ENCODE results near the gene SLIT1. TPM values are rescaled to one million over a fixed set of nuclear protein-coding genes. Genes with fewer than 3 reads are reported as not detected.

The SLIT1 gene
- total RNA-seq, 1 experiment from 2014 or later, result not detected

DNA sequence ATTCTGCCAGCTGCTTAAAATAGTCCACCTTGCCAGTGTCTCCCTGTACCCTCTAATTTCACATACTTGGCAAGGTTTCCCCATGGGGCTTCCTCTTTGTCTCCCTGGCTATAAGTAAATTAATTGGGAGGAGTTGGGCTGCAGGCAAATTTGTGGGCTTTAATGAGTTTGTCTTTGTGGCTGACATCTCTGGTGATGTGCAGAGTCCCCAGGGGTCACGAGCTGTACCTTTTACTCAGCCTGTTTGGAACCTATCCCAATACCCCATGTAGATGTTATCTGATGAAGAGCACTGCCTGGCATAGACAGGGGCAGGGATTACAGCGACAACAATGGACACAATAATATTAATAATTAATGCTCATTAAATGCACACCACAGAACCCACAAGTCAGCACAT is 132.5 kb downstream of the SLIT1 start:
- TF ChIP-seq, protein P1, sequence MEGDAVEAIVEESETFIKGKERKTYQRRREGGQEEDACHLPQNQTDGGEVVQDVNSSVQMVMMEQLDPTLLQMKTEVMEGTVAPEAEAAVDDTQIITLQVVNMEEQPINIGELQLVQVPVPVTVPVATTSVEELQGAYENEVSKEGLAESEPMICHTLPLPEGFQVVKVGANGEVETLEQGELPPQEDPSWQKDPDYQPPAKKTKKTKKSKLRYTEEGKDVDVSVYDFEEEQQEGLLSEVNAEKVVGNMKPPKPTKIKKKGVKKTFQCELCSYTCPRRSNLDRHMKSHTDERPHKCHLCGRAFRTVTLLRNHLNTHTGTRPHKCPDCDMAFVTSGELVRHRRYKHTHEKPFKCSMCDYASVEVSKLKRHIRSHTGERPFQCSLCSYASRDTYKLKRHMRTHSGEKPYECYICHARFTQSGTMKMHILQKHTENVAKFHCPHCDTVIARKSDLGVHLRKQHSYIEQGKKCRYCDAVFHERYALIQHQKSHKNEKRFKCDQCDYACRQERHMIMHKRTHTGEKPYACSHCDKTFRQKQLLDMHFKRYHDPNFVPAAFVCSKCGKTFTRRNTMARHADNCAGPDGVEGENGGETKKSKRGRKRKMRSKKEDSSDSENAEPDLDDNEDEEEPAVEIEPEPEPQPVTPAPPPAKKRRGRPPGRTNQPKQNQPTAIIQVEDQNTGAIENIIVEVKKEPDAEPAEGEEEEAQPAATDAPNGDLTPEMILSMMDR (IDR thresholded peaks at IDR 0.05; ENCODE audit: unreplicated experiment), result no peak
- H3K4me3 Mint-ChIP-seq (ENCODE audit: unreplicated experiment), result no peak overlapping the region
- no TSS peak for BruUV-seq (replicated peaks)
- DNase-seq (ENCODE audit: unreplicated experiment), result no peak
- H3K27me3 Mint-ChIP-seq (ENCODE audit: insufficient read depth, unreplicated experiment), result peaks cover 14% of the 10 kb centered on the region
- no peaks in the 10 kb centered on the region for H3K4me1 Mint-ChIP-seq (ENCODE audit: insufficient read depth, unreplicated experiment)
- no peaks in the 10 kb centered on the region for H3K36me3 Mint-ChIP-seq (ENCODE audit: insufficient read depth, unreplicated experiment)
- H3K9me3 Mint-ChIP-seq (ENCODE audit: unreplicated experiment), result no peaks in the 10 kb centered on the region
- ChIA-PET CTCF (interaction anchor here (0.6 to 7.2 kb wide), 6 partner anchors 15 to 522 kb away, joined by 3 to 41 read pairs (median 4); no protein-coding TSS in a partner anchor), POLR2A (no interaction called here)
- intact Hi-C loops (cut with micrococcal nuclease), result no loop called here
- no peak overlapping the region for H3K27ac Mint-ChIP-seq (ENCODE audit: low read depth, unreplicated experiment)

DNA sequence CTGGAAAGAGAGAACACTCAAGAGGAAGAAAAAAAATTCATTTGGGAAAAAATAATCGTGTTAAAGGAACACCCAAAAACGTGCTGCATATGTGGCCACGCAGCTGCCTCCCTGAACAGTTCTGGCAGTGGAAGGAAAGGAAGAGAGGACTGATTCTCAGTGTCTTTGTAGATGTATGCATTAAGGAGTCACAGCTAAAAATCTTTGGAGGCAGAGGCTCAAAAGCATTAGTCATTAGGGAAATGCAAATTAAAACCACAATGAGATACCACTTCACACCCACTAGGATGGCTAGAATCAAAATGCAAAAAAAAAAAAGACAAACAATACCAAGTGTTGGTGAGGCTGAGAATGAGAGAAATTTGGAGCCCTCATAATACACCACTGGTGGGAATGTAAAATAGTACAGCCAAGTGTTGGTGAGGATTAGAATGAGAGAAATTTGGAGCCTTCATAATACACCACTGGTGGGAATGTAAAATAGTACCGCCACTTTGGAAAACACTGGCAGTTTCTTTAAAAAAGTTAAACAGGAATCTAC is 134.7 kb downstream of the SLIT1 start:
- CTCF ChIA-PET, result interaction anchor here (0.6 to 1.9 kb wide), 3 partner anchors 13 to 350 kb away, joined by 3 to 6 read pairs (median 5); no protein-coding TSS in a partner anchor
- no peaks in the 10 kb centered on the region for H3K9me3 Mint-ChIP-seq (ENCODE audit: unreplicated experiment)
- intact Hi-C loops (cut with micrococcal nuclease), result no loop called here
- H3K27me3 Mint-ChIP-seq (ENCODE audit: insufficient read depth, unreplicated experiment), result peaks cover 14% of the 10 kb centered on the region
- H3K27ac Mint-ChIP-seq (ENCODE audit: low read depth, unreplicated experiment), result no peak overlapping the region
- POLR2A ChIA-PET, result no interaction called here
- no peak overlapping the region for H3K4me3 Mint-ChIP-seq (ENCODE audit: unreplicated experiment)
- no TSS peak for BruUV-seq (replicated peaks)
- peaks cover 5% of the 10 kb centered on the region for H3K4me1 Mint-ChIP-seq (ENCODE audit: insufficient read depth, unreplicated experiment)
- TF ChIP-seq, protein P1 (IDR thresholded peaks at IDR 0.05; ENCODE audit: unreplicated experiment), result no peak
- H3K36me3 Mint-ChIP-seq (ENCODE audit: insufficient read depth, unreplicated experiment), result no peaks in the 10 kb centered on the region
- no peak for DNase-seq (ENCODE audit: unreplicated experiment)

DNA sequence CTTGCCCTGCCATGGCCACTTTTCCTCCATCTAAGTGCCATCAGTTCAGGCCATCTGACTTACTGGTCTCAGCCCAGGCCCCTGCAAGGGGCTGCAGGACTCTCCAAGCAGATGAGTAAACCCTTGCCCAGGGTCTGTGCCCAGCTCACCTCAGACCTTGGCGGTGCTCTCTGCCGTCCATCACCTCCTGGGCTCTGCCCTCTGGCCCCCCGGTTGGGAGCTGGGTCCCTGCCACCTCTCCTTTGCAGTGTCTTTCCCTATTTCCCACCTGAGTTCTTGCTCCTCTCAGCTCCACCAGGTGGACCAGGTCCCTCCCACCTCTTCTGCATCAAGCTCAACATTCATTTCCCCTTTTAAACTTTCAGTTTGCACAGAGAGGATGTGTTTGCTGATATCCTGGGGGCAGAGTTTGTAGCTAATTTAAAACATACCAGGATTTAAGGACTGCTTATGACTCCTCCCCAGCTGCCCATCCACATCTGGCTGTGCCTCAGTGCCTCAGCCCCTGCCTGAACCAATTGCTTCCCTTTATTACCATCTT is 135.5 kb downstream of the SLIT1 start:
- TF ChIP-seq, protein P1 (IDR thresholded peaks at IDR 0.05; ENCODE audit: unreplicated experiment), result no peak
- ChIA-PET CTCF (interaction anchor here (0.6 to 1.9 kb wide), 5 partner anchors 13 to 349 kb away, joined by 3 to 6 read pairs (median 5); no protein-coding TSS in a partner anchor), POLR2A (interaction anchor here (0.7 kb wide), 1 partner anchor 11 kb away, joined by 3 read pairs; no protein-coding TSS in a partner anchor)
- Mint-ChIP-seq H3K4me1 (ENCODE audit: insufficient read depth, unreplicated experiment) (peaks cover 5% of the 10 kb centered on the region), H3K9me3 (ENCODE audit: unreplicated experiment) (no peaks in the 10 kb centered on the region), H3K27ac (ENCODE audit: low read depth, unreplicated experiment) (no peak overlapping the region), H3K4me3 (ENCODE audit: unreplicated experiment) (no peak overlapping the region), H3K36me3 (ENCODE audit: insufficient read depth, unreplicated experiment) (no peaks in the 10 kb centered on the region), H3K27me3 (ENCODE audit: insufficient read depth, unreplicated experiment) (peaks cover 14% of the 10 kb centered on the region)
- intact Hi-C loops (cut with micrococcal nuclease), result no loop called here
- no peak for DNase-seq (ENCODE audit: unreplicated experiment)
- no TSS peak for BruUV-seq (replicated peaks)

DNA sequence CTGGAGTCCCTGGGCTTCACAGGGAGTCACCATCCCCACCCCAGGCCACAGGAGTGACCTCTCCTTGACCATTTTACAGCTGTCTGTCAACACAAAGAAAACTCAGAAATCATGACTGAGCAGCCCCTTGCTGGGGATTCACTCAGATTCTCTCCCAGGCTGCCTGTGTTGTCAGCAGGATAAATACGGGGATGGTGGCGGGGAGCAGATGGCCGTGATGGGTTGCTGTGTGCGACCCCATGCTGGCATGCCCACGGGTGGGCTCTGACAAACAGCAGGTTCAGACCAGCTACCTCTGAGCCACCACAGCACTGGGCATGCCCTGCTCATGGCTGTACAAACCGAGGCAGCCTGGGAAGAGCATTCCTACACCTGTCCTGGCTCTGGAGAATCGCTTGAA is 136.1 kb downstream of the SLIT1 start:
- TF ChIP-seq, protein P1 (IDR thresholded peaks at IDR 0.05; ENCODE audit: unreplicated experiment), result no peak
- intact Hi-C loops (cut with micrococcal nuclease), result no loop called here
- ChIA-PET POLR2A (interaction anchor here (0.7 kb wide), 1 partner anchor 11 kb away, joined by 3 read pairs; no protein-coding TSS in a partner anchor), CTCF (interaction anchor here (0.6 to 1.9 kb wide), 4 partner anchors 12 to 161 kb away, joined by 3 to 6 read pairs (median 5); no protein-coding TSS in a partner anchor)
- no TSS peak for BruUV-seq (replicated peaks)
- peaks cover 14% of the 10 kb centered on the region for H3K27me3 Mint-ChIP-seq (ENCODE audit: insufficient read depth, unreplicated experiment)
- H3K4me1 Mint-ChIP-seq (ENCODE audit: insufficient read depth, unreplicated experiment), result peaks cover 5% of the 10 kb centered on the region
- DNase-seq (ENCODE audit: unreplicated experiment), result no peak
- no peak overlapping the region for H3K4me3 Mint-ChIP-seq (ENCODE audit: unreplicated experiment)
- H3K36me3 Mint-ChIP-seq (ENCODE audit: insufficient read depth, unreplicated experiment), result no peaks in the 10 kb centered on the region
- H3K27ac Mint-ChIP-seq (ENCODE audit: low read depth, unreplicated experiment), result no peak overlapping the region
- H3K9me3 Mint-ChIP-seq (ENCODE audit: unreplicated experiment), result no peaks in the 10 kb centered on the region

All from MCF 10A (cell line).